ENCODE measurements around the gene RIMS4. TPM values are rescaled to one million over a fixed set of nuclear protein-coding genes. Genes with fewer than 3 reads are reported as not detected.

Gene RIMS4
- total RNA-seq, 2 experiments from 2014 or later, result not detected

DNA sequence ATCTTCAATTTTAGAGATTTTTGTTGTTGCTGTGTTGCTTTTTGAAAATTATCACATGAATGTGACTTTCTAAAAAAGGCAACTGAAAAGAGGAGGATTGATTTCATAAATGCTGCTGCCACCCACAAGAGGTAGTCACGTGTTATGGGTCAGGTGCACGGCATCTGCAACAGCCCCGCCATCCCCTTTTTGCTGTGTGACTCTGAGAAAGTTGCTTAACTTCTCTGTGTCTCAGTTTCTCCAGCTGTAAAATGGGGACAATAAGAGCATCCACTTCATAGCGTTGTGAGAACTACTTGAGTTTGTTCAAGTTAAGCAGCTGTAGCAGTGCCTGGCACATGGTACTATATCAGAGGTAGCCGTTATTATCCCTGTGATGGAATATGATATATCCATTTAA is 84.5 kb downstream of the RIMS4 start:
- no peaks in the 10 kb centered on the region for H3K4me1 Mint-ChIP-seq
- H3K36me3 Mint-ChIP-seq (ENCODE audit: low read depth), result no peaks in the 10 kb centered on the region
- H3K27ac Mint-ChIP-seq, result no peak overlapping the region
- DNase-seq (no peak), ATAC-seq (no peak)
- ChIA-PET POLR2A (no interaction called here), CTCF (interaction anchor here (0.6 kb wide), 1 partner anchor 163 kb away, joined by 4 read pairs; no protein-coding TSS in a partner anchor)
- H3K27me3 Mint-ChIP-seq, result no peaks in the 10 kb centered on the region
- no peak overlapping the region for H3K4me3 Mint-ChIP-seq
- intact Hi-C loops (cut with DNase I, micrococcal nuclease), result no loop called here
- no peaks in the 10 kb centered on the region for H3K9me3 Mint-ChIP-seq (ENCODE audit: low read depth)

- H3K27me3 Mint-ChIP-seq, result no peaks in the 10 kb centered on the region
- no peaks in the 10 kb centered on the region for H3K4me1 Mint-ChIP-seq
- ATAC-seq, result no peak
- intact Hi-C loops (cut with DNase I, micrococcal nuclease), result no loop called here
- ChIA-PET POLR2A (no interaction called here), CTCF (interaction anchor here (0.6 to 1.5 kb wide), 2 partner anchors 28 to 340 kb away, joined by 3 to 5 read pairs; no protein-coding TSS in a partner anchor)
- H3K9me3 Mint-ChIP-seq (ENCODE audit: low read depth), result no peaks in the 10 kb centered on the region
- no peak overlapping the region for H3K4me3 Mint-ChIP-seq
- DNase-seq, result no peak
- H3K27ac Mint-ChIP-seq, result no peak overlapping the region
- no peaks in the 10 kb centered on the region for H3K36me3 Mint-ChIP-seq (ENCODE audit: low read depth)
Measured at GRCh38 chr20:44724423-44725091, 85.8 kb downstream of the RIMS4 start.

GRCh38 chr20:44723798-44724362 is 86.5 kb downstream of the RIMS4 start:
- no peak overlapping the region for H3K4me3 Mint-ChIP-seq
- H3K4me1 Mint-ChIP-seq, result no peaks in the 10 kb centered on the region
- no peaks in the 10 kb centered on the region for H3K9me3 Mint-ChIP-seq (ENCODE audit: low read depth)
- CTCF ChIA-PET, result interaction anchor here (1.5 kb wide), 1 partner anchor 27 kb away, joined by 5 read pairs; no protein-coding TSS in a partner anchor
- no peak overlapping the region for H3K27ac Mint-ChIP-seq
- DNase-seq, result no peak
- no peaks in the 10 kb centered on the region for H3K27me3 Mint-ChIP-seq
- intact Hi-C loops (cut with DNase I, micrococcal nuclease), result no loop called here
- POLR2A ChIA-PET, result interaction anchor here (0.6 kb wide), 2 partner anchors 23 to 216 kb away, joined by 3 to 8 read pairs; no protein-coding TSS in a partner anchor
- no peaks in the 10 kb centered on the region for H3K36me3 Mint-ChIP-seq (ENCODE audit: low read depth)
- ATAC-seq, result no peak

- intact Hi-C loops (cut with DNase I, micrococcal nuclease), result no loop called here
- no peaks in the 10 kb centered on the region for H3K4me1 Mint-ChIP-seq
- CTCF ChIA-PET, result interaction anchor here (0.6 to 1.5 kb wide), 2 partner anchors 27 to 345 kb away, joined by 4 to 5 read pairs; no protein-coding TSS in a partner anchor
- ATAC-seq, result no peak
- H3K27ac Mint-ChIP-seq, result no peak overlapping the region
- H3K27me3 Mint-ChIP-seq, result no peaks in the 10 kb centered on the region
- no peaks in the 10 kb centered on the region for H3K9me3 Mint-ChIP-seq (ENCODE audit: low read depth)
- H3K36me3 Mint-ChIP-seq (ENCODE audit: low read depth), result no peaks in the 10 kb centered on the region
- POLR2A ChIA-PET, result interaction anchor here (0.6 kb wide), 2 partner anchors 24 to 216 kb away, joined by 3 to 8 read pairs; no protein-coding TSS in a partner anchor
- DNase-seq, result no peak
- H3K4me3 Mint-ChIP-seq, result no peak overlapping the region
Measured at GRCh38 chr20:44723391-44723790, 87.0 kb downstream of the RIMS4 start.

GRCh38 chr20:44722990-44723389 is 87.4 kb downstream of the RIMS4 start:
- ChIA-PET POLR2A (no interaction called here), CTCF (interaction anchor here (0.6 to 2.1 kb wide), 3 partner anchors 25 to 345 kb away, joined by 4 to 6 read pairs (median 5); no protein-coding TSS in a partner anchor)
- H3K9me3 Mint-ChIP-seq (ENCODE audit: low read depth), result no peaks in the 10 kb centered on the region
- H3K4me1 Mint-ChIP-seq, result no peaks in the 10 kb centered on the region
- no peaks in the 10 kb centered on the region for H3K27me3 Mint-ChIP-seq
- no peak overlapping the region for H3K27ac Mint-ChIP-seq
- H3K36me3 Mint-ChIP-seq (ENCODE audit: low read depth), result no peaks in the 10 kb centered on the region
- no peak for DNase-seq
- intact Hi-C loops (cut with DNase I, micrococcal nuclease), result no loop called here
- ATAC-seq, result no peak
- no peak overlapping the region for H3K4me3 Mint-ChIP-seq

DNA sequence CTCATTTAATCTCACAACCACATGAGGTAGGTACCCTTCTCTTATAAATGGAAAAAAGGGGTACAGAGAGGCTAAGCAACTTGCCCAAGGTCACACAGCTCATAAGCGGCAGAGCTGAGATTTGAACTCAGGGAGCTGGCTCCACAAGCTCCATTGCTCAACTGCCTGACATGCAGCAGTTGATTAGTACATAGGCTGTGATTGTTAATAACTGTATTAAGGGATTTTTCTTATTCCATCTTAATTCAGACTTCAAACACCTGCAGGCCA is 88.6 kb downstream of the RIMS4 start:
- Mint-ChIP-seq H3K4me3 (no peak overlapping the region), H3K27me3 (no peaks in the 10 kb centered on the region), H3K4me1 (no peaks in the 10 kb centered on the region), H3K27ac (no peak overlapping the region), H3K36me3 (ENCODE audit: low read depth) (no peaks in the 10 kb centered on the region), H3K9me3 (ENCODE audit: low read depth) (no peaks in the 10 kb centered on the region)
- no peak for ATAC-seq
- DNase-seq, result no peak
- POLR2A ChIA-PET, result interaction anchor here (0.7 kb wide), 1 partner anchor 157 kb away, joined by 11 read pairs; no protein-coding TSS in a partner anchor
- intact Hi-C loops (cut with DNase I, micrococcal nuclease), result no loop called here
- CTCF ChIA-PET, result interaction anchor here (2.1 kb wide), 1 partner anchor 26 kb away, joined by 6 read pairs; no protein-coding TSS in a partner anchor

- H3K4me1 Mint-ChIP-seq, result no peaks in the 10 kb centered on the region
- intact Hi-C loops (cut with DNase I, micrococcal nuclease), result no loop called here
- ATAC-seq, result no peak
- H3K27ac Mint-ChIP-seq, result no peak overlapping the region
- H3K27me3 Mint-ChIP-seq, result no peaks in the 10 kb centered on the region
- H3K36me3 Mint-ChIP-seq (ENCODE audit: low read depth), result no peaks in the 10 kb centered on the region
- H3K9me3 Mint-ChIP-seq (ENCODE audit: low read depth), result no peaks in the 10 kb centered on the region
- ChIA-PET CTCF (interaction anchor here (2.1 kb wide), 1 partner anchor 27 kb away, joined by 6 read pairs; no protein-coding TSS in a partner anchor), POLR2A (interaction anchor here (0.6 kb wide), 1 partner anchor 25 kb away, joined by 3 read pairs; no protein-coding TSS in a partner anchor)
- no peak for DNase-seq
- H3K4me3 Mint-ChIP-seq, result no peak overlapping the region
Measured at GRCh38 chr20:44720997-44721784, 89.2 kb downstream of the RIMS4 start.

DNA sequence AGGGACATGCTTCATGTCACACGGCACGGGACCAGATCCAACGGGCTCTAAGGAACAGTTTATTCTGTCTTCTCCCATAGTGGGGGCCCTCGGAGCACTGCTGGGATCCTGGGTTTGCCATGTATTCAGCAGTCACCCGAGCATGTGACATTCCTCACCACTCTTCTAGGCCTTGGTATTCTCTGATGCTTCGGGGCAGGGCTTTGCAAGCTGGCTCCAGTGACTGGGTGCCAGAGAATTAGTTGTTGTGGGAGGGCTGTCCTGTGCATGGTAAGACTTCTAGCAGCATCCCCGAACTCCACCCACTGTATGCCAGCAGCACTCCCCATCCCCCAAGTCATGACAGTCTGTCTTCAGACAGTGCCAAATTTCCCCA is 89.7 kb downstream of the RIMS4 start:
- DNase-seq, result no peak
- ChIA-PET CTCF (interaction anchor here (0.7 to 2.1 kb wide), 2 partner anchors 27 to 41 kb away, joined by 3 to 6 read pairs; no protein-coding TSS in a partner anchor), POLR2A (interaction anchor here (0.6 kb wide), 1 partner anchor 25 kb away, joined by 3 read pairs; no protein-coding TSS in a partner anchor)
- Mint-ChIP-seq H3K4me1 (no peaks in the 10 kb centered on the region), H3K9me3 (ENCODE audit: low read depth) (no peaks in the 10 kb centered on the region), H3K4me3 (no peak overlapping the region), H3K36me3 (ENCODE audit: low read depth) (no peaks in the 10 kb centered on the region), H3K27ac (no peak overlapping the region), H3K27me3 (no peaks in the 10 kb centered on the region)
- ATAC-seq, result no peak
- intact Hi-C loops (cut with DNase I, micrococcal nuclease), result no loop called here

- POLR2A ChIA-PET, result no interaction called here
- Mint-ChIP-seq H3K27me3 (no peaks in the 10 kb centered on the region), H3K9me3 (ENCODE audit: low read depth) (no peaks in the 10 kb centered on the region), H3K27ac (no peak overlapping the region), H3K4me1 (no peaks in the 10 kb centered on the region), H3K36me3 (ENCODE audit: low read depth) (no peaks in the 10 kb centered on the region), H3K4me3 (no peak overlapping the region)
- DNase-seq (no peak), ATAC-seq (no peak)
- intact Hi-C loops (cut with DNase I, micrococcal nuclease), result no loop called here
- CTCF ChIA-PET, result no interaction called here
Measured at GRCh38 chr20:44719841-44720240, 90.5 kb downstream of the RIMS4 start.

- Mint-ChIP-seq H3K4me3 (no peak overlapping the region), H3K27ac (no peak overlapping the region), H3K9me3 (ENCODE audit: low read depth) (no peaks in the 10 kb centered on the region), H3K36me3 (ENCODE audit: low read depth) (no peaks in the 10 kb centered on the region), H3K27me3 (no peaks in the 10 kb centered on the region), H3K4me1 (no peaks in the 10 kb centered on the region)
- ATAC-seq (no peak), DNase-seq (no peak)
- CTCF ChIA-PET, result interaction anchor here (0.6 kb wide), 3 partner anchors 87 to 222 kb away, joined by 3 read pairs; no protein-coding TSS in a partner anchor
- intact Hi-C loops (cut with DNase I, micrococcal nuclease), result no loop called here
- POLR2A ChIA-PET, result no interaction called here
Measured at GRCh38 chr20:44717986-44718385, 92.4 kb downstream of the RIMS4 start.

DNA sequence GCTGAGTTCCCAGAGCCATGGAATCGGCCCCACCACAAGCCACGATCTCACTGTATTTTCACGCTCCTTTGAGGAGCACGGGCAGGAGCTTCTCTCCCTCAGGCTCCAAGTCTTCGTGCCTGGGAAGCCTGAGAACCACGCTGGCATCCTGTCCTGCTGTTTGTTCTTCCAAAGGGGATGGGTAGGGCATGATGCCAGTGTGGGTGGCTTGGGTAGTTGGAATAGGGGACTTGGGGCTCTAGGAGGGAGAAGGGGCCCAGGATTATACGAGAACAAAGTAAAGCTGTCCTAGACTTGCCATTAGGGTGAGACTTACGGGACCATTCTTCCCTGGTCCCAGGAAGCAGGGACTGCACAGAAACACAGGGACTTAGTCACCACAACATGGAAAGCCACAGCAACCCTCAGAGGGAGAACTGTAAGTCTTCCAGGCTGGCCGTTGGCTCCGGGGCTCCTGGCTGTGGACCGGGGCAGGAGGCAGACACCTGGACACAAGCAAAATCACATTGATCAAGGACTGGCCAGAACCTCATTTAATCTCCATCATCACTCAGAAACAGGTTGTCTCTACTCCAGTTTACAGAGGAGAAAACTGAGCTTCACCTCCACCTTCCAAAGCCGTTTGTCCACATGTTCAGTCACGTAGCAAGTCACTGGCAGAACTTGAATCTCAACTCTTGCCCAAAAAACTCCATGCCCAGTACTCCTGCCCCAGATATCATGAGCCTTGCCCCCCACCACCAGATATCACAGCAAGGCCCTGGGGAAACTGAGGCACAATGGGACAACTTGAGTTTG is 93.8 kb downstream of the RIMS4 start:
- H3K36me3 Mint-ChIP-seq (ENCODE audit: low read depth), result no peaks in the 10 kb centered on the region
- POLR2A ChIA-PET, result interaction anchor here (0.6 kb wide), 1 partner anchor 114 kb away, joined by 3 read pairs; no protein-coding TSS in a partner anchor
- ATAC-seq, result no peak

More for the DNA sequence above, 93.8 kb downstream of the RIMS4 start:
- intact Hi-C loops (cut with DNase I, micrococcal nuclease), result no loop called here
- H3K27ac Mint-ChIP-seq, result no peak overlapping the region
- H3K4me3 Mint-ChIP-seq, result no peak overlapping the region
- no peaks in the 10 kb centered on the region for H3K4me1 Mint-ChIP-seq
- CTCF ChIA-PET, result interaction anchor here (1.4 kb wide), 1 partner anchor 33 kb away, joined by 3 read pairs; no protein-coding TSS in a partner anchor
- no peaks in the 10 kb centered on the region for H3K9me3 Mint-ChIP-seq (ENCODE audit: low read depth)
- no peak for DNase-seq
- H3K27me3 Mint-ChIP-seq, result no peaks in the 10 kb centered on the region
